IMR-90 (cell line): ENCODE results near the gene FRAS1. TPM values are rescaled to one million over a fixed set of nuclear protein-coding genes. Genes with fewer than 3 reads are reported as not detected.

ENCODE experiments used
- ATAC-seq: fragments of 200-7000 bp; cut with Tn5 transposase; 2 replicates; pipeline ENCODE4 v1.9.1; 2020; ENCODE audit warnings: low read depth, mild to moderate bottlenecking, moderate library complexity
- BruUV-seq: library from RNA; stranded (reverse); fragments of 400-500 nt; replicated peaks from 2 replicates; lab custom pipeline; 2021; lab: Mats Ljungman, UMichigan
- CTCF ChIA-PET: fragments of 300-600 bp; formaldehyde crosslinking; extraction: SDS; loops from one replicate; lab custom pipeline; 2021; ENCODE audit warnings: antibody characterized with exemption; lab: Yijun Ruan, JAX
- POLR2A ChIA-PET: fragments of 300-600 bp; sonication (Branson Sonifier 250); formaldehyde crosslinking; loops from one replicate; lab custom pipeline; 2022; ENCODE audit warnings: antibody characterized with exemption; ENCODE audit not compliant: unreplicated experiment; lab: Charles Lee
- DNase-seq: peaks from one replicate; pipeline ENCODE4 v3.0.0; 2013
- H2AFZ ChIP-seq: replicated peaks from 2 replicates; pipeline ENCODE3; 2013; ENCODE audit warnings: low read length, mild to moderate bottlenecking; ENCODE audit not compliant: poor library complexity
- H2AK5ac ChIP-seq: 2 replicates; pipeline ENCODE4 v1.6.1; 2013; ENCODE audit warnings: low read depth, low read length, inconsistent platforms
- H2AK9ac ChIP-seq: replicated peaks from 2 replicates; pipeline ENCODE3; 2013; ENCODE audit warnings: mild to moderate bottlenecking, low read depth, low read length, moderate library complexity; ENCODE audit not compliant: poor library complexity
- H2BK120ac ChIP-seq: 2 replicates; pipeline ENCODE4 v1.6.1; 2013; ENCODE audit warnings: low read depth, low read length, inconsistent platforms
- H2BK15ac ChIP-seq: 3 replicates; pipeline ENCODE4 v1.6.1; 2013; ENCODE audit warnings: low read depth, low read length, inconsistent platforms
- H2BK20ac ChIP-seq: 2 replicates; pipeline ENCODE4 v1.6.1; 2013; ENCODE audit warnings: low read depth, mild to moderate bottlenecking, inconsistent platforms, low read length, moderate library complexity
- H2BK5ac ChIP-seq: 2 replicates; pipeline ENCODE4 v1.6.1; 2013; ENCODE audit warnings: mild to moderate bottlenecking, low read depth, low read length, inconsistent platforms; ENCODE audit not compliant: poor library complexity, severe bottlenecking
- H3K14ac ChIP-seq: replicated peaks from 2 replicates; pipeline ENCODE4 v1.6.1; 2013; ENCODE audit warnings: low read depth, low read length, inconsistent platforms
- H3K18ac ChIP-seq: 2 replicates; pipeline ENCODE4 v1.6.1; 2013; ENCODE audit warnings: low read depth, low read length, control low read depth
- H3K23ac ChIP-seq: 2 replicates; pipeline ENCODE4 v1.6.1; 2013; ENCODE audit warnings: low read depth, low read length, inconsistent platforms
- H3K27ac ChIP-seq: 2 replicates; pipeline ENCODE4 v1.5.1; 2013; ENCODE audit warnings: mild to moderate bottlenecking, control low read depth, low read length; ENCODE audit not compliant: insufficient read depth
- H3K27me3 ChIP-seq: 2 replicates; pipeline ENCODE4 v1.6.1; 2013; ENCODE audit warnings: low read length; ENCODE audit not compliant: control insufficient read depth, insufficient read depth
- H3K36me3 ChIP-seq: 2 replicates; pipeline ENCODE4 v1.6.1; 2013; ENCODE audit warnings: low read length, mixed read lengths; ENCODE audit not compliant: control insufficient read depth, insufficient read depth
- H3K4ac ChIP-seq: 2 replicates; pipeline ENCODE4 v1.6.1; 2013; ENCODE audit warnings: low read depth, low read length, inconsistent platforms
- H3K4me1 ChIP-seq: 2 replicates; pipeline ENCODE4 v1.6.1; 2013; ENCODE audit warnings: low read length, mixed read lengths; ENCODE audit not compliant: control insufficient read depth, insufficient read depth
- H3K4me2 ChIP-seq: 2 replicates; pipeline ENCODE4 v1.6.1; 2013; ENCODE audit warnings: low read depth, mild to moderate bottlenecking, control low read depth, low read length, moderate library complexity
- H3K4me3 ChIP-seq: 2 replicates; pipeline ENCODE4 v1.5.1; 2013; ENCODE audit warnings: low read depth, mild to moderate bottlenecking, control low read depth, low read length, moderate library complexity; ENCODE audit not compliant: insufficient read depth
- H3K56ac ChIP-seq: 2 replicates; pipeline ENCODE4 v1.6.1; 2013; ENCODE audit warnings: low read length, inconsistent platforms; ENCODE audit not compliant: insufficient read depth; ENCODE audit errors: extremely low read depth
- H3K79me1 ChIP-seq, 2 experiments: 2 replicates each; pipeline ENCODE4 v1.6.1; 2013; ENCODE audit warnings: low read length in 2 of 2, inconsistent platforms in 1 of 2, low read depth in 1 of 2
- H3K9ac ChIP-seq: 2 replicates; pipeline ENCODE4 v1.6.1; 2013; ENCODE audit warnings: low read depth, low read length, control low read depth
- H3K9me1 ChIP-seq: 2 replicates; pipeline ENCODE4 v1.6.1; 2013; ENCODE audit warnings: low read length, inconsistent platforms; ENCODE audit not compliant: insufficient read depth
- H3K9me3 ChIP-seq: 2 replicates; pipeline ENCODE4 v1.6.1; 2013; ENCODE audit warnings: low read length; ENCODE audit not compliant: control insufficient read depth, insufficient read depth
- H4K20me1 ChIP-seq: 2 replicates; pipeline ENCODE4 v1.6.1; 2013; ENCODE audit warnings: low read length, inconsistent platforms; ENCODE audit not compliant: insufficient read depth
- H4K5ac ChIP-seq: 2 replicates; pipeline ENCODE4 v1.6.1; 2013; ENCODE audit warnings: mild to moderate bottlenecking, low read depth, low read length, control low read depth
- H4K8ac ChIP-seq, 2 experiments: 2 replicates each; pipeline ENCODE4 v1.6.1; 2013; ENCODE audit warnings: low read depth in 2 of 2, low read length in 2 of 2, control low read depth in 1 of 2, inconsistent platforms in 1 of 2
- H4K91ac ChIP-seq: 2 replicates; pipeline ENCODE4 v1.6.1; 2013; ENCODE audit warnings: low read depth, low read length, inconsistent platforms; ENCODE audit not compliant: insufficient read depth
- BHLHE40 ChIP-seq: fragments of 150-350 bp; IDR thresholded peaks from 2 replicates; pipeline ENCODE4 v1.6.1; 2016; ENCODE audit warnings: mild to moderate bottlenecking, low read depth, low read length
- POLR2A ChIP-seq: IDR thresholded peaks from 2 replicates; pipeline ENCODE4 v1.6.1; 2012; ENCODE audit warnings: mild to moderate bottlenecking, low read depth, low read length
- WGBS, 2 experiments: methylation state at CpG; one replicate each; pipeline versions ENCODE4 v1.1.5 to v1.1.7; 2013; ENCODE audit warnings: missing lambda C conversion rate in 2 of 2; ENCODE audit not compliant: insufficient read length in 1 of 2; ENCODE audit errors: extremely low coverage in 2 of 2; 5-methylcytosine and 5-hydroxymethylcytosine counted together
- dilution Hi-C: fragments of 300-500 bp; cut with HindIII; formaldehyde crosslinking; loops from one replicate; pipeline ENCODE4 v1.14.3; 2018; ENCODE audit warnings: low sequenced_read_pairs; ENCODE audit not compliant: unreplicated experiment
- in situ Hi-C: fragments of 300-500 bp; cut with MboI; formaldehyde crosslinking; loops from 3 replicates; pipeline ENCODE4 v1.14.3; 2019; ENCODE audit warnings: low sequenced_read_pairs, inconsistent platforms, mixed read lengths
- intact Hi-C: fragments of 100-400 bp; cut with micrococcal nuclease; formaldehyde crosslinking; loops from 2 replicates; pipeline ENCODE4 v1.10.0; 2022
- polyA plus RNA-seq, 3 experiments: library from polyadenylated mRNA; depleted of rRNA; stranded (reverse); fragments of >200 nt; gene quantifications; 2 replicates each; pipeline ENCODE4 v1.2.3, GENCODE V29; 2012; ENCODE audit warnings: low replicate concordance in 1 of 3
- total RNA-seq: library from RNA; depleted of rRNA; stranded (reverse); fragments of >200 nt; gene quantifications from 2 replicates; pipeline ENCODE4 v1.2.3, GENCODE V29; 2012

FRAS1 gene
- total and polyA plus RNA-seq, 2 of the 4 experiments (the other 2 are of a cell fraction): under 0.01 to 0.03 TPM

DNA sequence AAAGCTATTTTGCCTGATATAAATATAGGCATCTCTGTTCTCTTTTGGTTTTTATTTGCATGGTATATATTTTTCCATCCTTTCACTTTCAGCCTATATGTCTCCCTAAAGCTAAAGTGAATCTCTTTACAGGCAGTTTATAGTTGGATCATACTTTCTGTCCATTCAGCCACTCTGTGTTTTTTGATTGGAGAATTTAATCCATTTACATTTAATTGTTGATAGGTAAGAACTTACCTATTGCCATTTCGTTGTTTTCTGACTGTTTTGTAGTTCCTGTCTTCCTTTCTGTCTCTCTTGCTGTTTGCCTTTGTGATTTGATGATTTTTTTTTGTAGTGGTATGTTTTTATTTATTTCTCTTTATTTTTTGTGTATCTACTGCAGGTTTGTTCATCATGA is 338.5 kb downstream of the FRAS1 start:
- BruUV-seq: no TSS peak
- no peaks in the 10 kb centered on the region for H3K4me1 ChIP-seq
- WGBS, 2 experiments: no CpG with 5 or more reads among the region's 1 CpG
- no peak overlapping the region for H3K4me3 ChIP-seq
- H2BK120ac ChIP-seq: no peak overlapping the region
- no peaks in the 10 kb centered on the region for H4K20me1 ChIP-seq
- ChIA-PET POLR2A (no interaction called here), CTCF (no interaction called here)
- H4K5ac ChIP-seq: no peak overlapping the region
- no peak overlapping the region for H2AFZ ChIP-seq
- no peak overlapping the region for H3K56ac ChIP-seq
- TF ChIP-seq POLR2A (no peak), BHLHE40 (no peak)
- H3K27me3 ChIP-seq: 0 out of 2 replicates have a peak, but pooled peaks cover 2% of the 10 kb centered on the region
- intact Hi-C loops (no loop called here), dilution Hi-C loops (no loop called here), in situ Hi-C loops (no loop called here)
- no peak overlapping the region for H3K23ac ChIP-seq
- no peak overlapping the region for H3K9ac ChIP-seq
- H3K4me2 ChIP-seq: no peak overlapping the region
- no peak for ATAC-seq
- H3K9me3 ChIP-seq: no peaks in the 10 kb centered on the region
- H3K27ac ChIP-seq: no peak overlapping the region
- no peak overlapping the region for H3K18ac ChIP-seq
- no peak overlapping the region for H4K8ac ChIP-seq
- H2AK9ac ChIP-seq: no peak overlapping the region
- H2BK15ac ChIP-seq: no peak overlapping the region
- no peak overlapping the region for H2BK20ac ChIP-seq
- H2BK5ac ChIP-seq: no peak overlapping the region
- no peak overlapping the region for H4K91ac ChIP-seq
- H2AK5ac ChIP-seq: no peak overlapping the region
- no peak for DNase-seq
- H3K4ac ChIP-seq: no peak overlapping the region
- H3K9me1 ChIP-seq: no peaks in the 10 kb centered on the region
- no peaks in the 10 kb centered on the region for H3K36me3 ChIP-seq
- no peaks in the 10 kb centered on the region for H3K79me1 ChIP-seq
- no peak overlapping the region for H3K14ac ChIP-seq
